ENCODE data around the gene UBL3. TPM values are rescaled to one million over a fixed set of nuclear protein-coding genes. Genes with fewer than 3 reads are reported as not detected.

UBL3 gene
- polyA plus RNA-seq, 2 of the 4 experiments (the other 2 are of a cell fraction) = 9.2 to 17.1 TPM

- Histone ChIP-seq H3K9me3 (no peaks in the 10 kb centered on the region), H3K4me3 (no peak overlapping the region), H3K27ac (no peak overlapping the region), H3K4me2 (no peak overlapping the region), H3K4me1 (peaks cover 3% of the 10 kb centered on the region; the same call in 1 of the 3 replicates)
- no peak for TF ChIP-seq USF2 (IDR thresholded peaks at IDR 0.05)
- no peak for TF ChIP-seq CHD4 (IDR thresholded peaks at IDR 0.05; ENCODE audit: borderline replicate concordance)
- no peak for TF ChIP-seq SMC3 (IDR thresholded peaks at IDR 0.05)
- TF ChIP-seq HOXB13 (CRISPR knock-in tag; IDR thresholded peaks at IDR 0.05; ENCODE audit: low read depth) = no peak
- no peak for FAIRE-seq
- CTCF ChIA-PET = interaction anchor here (1.1 to 3.4 kb wide), 2 partner anchors 149 to 340 kb away, joined by 4 to 13 read pairs; no protein-coding TSS in a partner anchor
- ATAC-seq = no peak
- DNase-seq (ENCODE audit: low read depth in 1 of 2, low spot score in 1 of 2) = no peak
- POLR2A ChIA-PET = no interaction called here
- 84% methylated on average over 1 of the region's 1 CpG for WGBS (ENCODE audit: missing lambda C conversion rate)
These were observed 75.6 kb downstream of the UBL3 start for GRCh38 chr13:29774830-29775229.

DNA sequence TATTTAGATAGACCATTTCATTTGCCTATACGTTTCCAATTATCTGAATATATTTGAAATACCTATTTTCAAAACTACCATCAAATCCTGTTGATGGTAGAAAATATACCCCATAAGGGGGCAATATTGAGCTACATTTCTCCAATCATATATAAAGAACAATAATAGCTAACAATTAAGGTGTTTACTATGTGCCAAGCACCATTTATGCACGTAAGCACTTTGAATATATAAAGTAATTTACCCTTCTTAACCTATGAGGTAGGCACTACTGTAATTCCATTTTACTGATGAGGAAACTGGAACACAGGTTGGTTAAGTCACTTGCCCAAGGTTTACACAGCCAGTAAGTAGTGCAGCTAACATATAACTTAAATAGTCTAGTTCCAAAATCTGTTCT is 79.2 kb downstream of the UBL3 start:
- FAIRE-seq = no peak
- H3K4me3 ChIP-seq = no peak overlapping the region
- H3K4me1 ChIP-seq = peaks cover 3% of the 10 kb centered on the region; the same call in 1 of the 3 replicates
- DNase-seq (ENCODE audit: low read depth in 1 of 2, low spot score in 1 of 2) = peak in 1 of 2 experiments; percentile 36
- peak in 1 of 2 experiments; percentile 56; a peak in 2 of 6 replicates for ATAC-seq
- TF ChIP-seq KDM5A (IDR thresholded peaks at IDR 0.05) (no peak), RARB (CRISPR knock-in tag; IDR thresholded peaks at IDR 0.05) (no peak), ESRRA (IDR thresholded peaks at IDR 0.05; ENCODE audit: borderline replicate concordance, low read length) (no peak), CHD2 (IDR thresholded peaks at IDR 0.05; ENCODE audit: low read length, partially characterized antibody) (no peak), BCL3 (IDR thresholded peaks at IDR 0.05) (no peak), SMC3 (IDR thresholded peaks at IDR 0.05) (peak; percentile 69), CTCF (IDR thresholded peaks at IDR 0.05) (peak; percentile 60), RAD21 (conservative IDR thresholded peaks at IDR 0.05 in 1 of 2, IDR thresholded peaks at IDR 0.05 in 1 of 2) (peak; percentile 72 to 75), EHF (CRISPR knock-in tag; IDR thresholded peaks at IDR 0.05) (no peak)
- ChIA-PET POLR2A (interaction anchor here (0.8 to 1.2 kb wide), 4 partner anchors 78 to 344 kb away, joined by 3 to 5 read pairs (median 3); no protein-coding TSS in a partner anchor), CTCF (interaction anchor here (0.7 to 6.2 kb wide), 9 partner anchors 64 to 361 kb away, joined by 3 to 131 read pairs (median 5); no protein-coding TSS in a partner anchor)
- WGBS (ENCODE audit: missing lambda C conversion rate) = 10% methylated on average over 2 of the region's 2 CpGs
- H3K4me2 ChIP-seq = no peak overlapping the region
- no peak overlapping the region for H3K27ac ChIP-seq
- H3K9me3 ChIP-seq = no peaks in the 10 kb centered on the region

- POLR2A ChIA-PET = no interaction called here
- no peak overlapping the region for H3K4me2 ChIP-seq
- FAIRE-seq = no peak
- H3K4me1 ChIP-seq = peaks cover 3% of the 10 kb centered on the region; the same call in 1 of the 3 replicates
- H3K9me3 ChIP-seq = no peaks in the 10 kb centered on the region
- CTCF ChIA-PET = interaction anchor here (6.2 kb wide), 1 partner anchor 345 kb away, joined by 131 read pairs; no protein-coding TSS in a partner anchor
- no peak overlapping the region for H3K4me3 ChIP-seq
- TF ChIP-seq BCL3 (IDR thresholded peaks at IDR 0.05) (no peak), KDM1A (IDR thresholded peaks at IDR 0.05; ENCODE audit: low read depth) (no peak), MYC (IDR thresholded peaks at IDR 0.05; ENCODE audit: borderline replicate concordance, low read length) (no peak), TP53 (CRISPR knock-in tag; IDR thresholded peaks at IDR 0.05) (no peak), BHLHE40 (IDR thresholded peaks at IDR 0.05; ENCODE audit: low read depth, low read length) (no peak), USF2 (IDR thresholded peaks at IDR 0.05) (no peak), NR3C1 (IDR thresholded peaks at IDR 0.05) (no peak), ATOH8 (CRISPR knock-in tag; IDR thresholded peaks at IDR 0.05; ENCODE audit: low read depth) (no peak), RAD21 (conservative IDR thresholded peaks at IDR 0.05 in 1 of 2, IDR thresholded peaks at IDR 0.05 in 1 of 2) (no peak), JUNB (IDR thresholded peaks at IDR 0.05) (no peak), NFE2L2 (conservative IDR thresholded peaks at IDR 0.05; ENCODE audit: low read length) (no peak), MAZ (IDR thresholded peaks at IDR 0.05; ENCODE audit: borderline replicate concordance, low read depth, low read length) (no peak)
- TF ChIP-seq, protein P1, sequence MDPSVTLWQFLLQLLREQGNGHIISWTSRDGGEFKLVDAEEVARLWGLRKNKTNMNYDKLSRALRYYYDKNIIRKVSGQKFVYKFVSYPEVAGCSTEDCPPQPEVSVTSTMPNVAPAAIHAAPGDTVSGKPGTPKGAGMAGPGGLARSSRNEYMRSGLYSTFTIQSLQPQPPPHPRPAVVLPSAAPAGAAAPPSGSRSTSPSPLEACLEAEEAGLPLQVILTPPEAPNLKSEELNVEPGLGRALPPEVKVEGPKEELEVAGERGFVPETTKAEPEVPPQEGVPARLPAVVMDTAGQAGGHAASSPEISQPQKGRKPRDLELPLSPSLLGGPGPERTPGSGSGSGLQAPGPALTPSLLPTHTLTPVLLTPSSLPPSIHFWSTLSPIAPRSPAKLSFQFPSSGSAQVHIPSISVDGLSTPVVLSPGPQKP (IDR thresholded peaks at IDR 0.05; ENCODE audit: low read depth, low read length) = no peak
- no peak overlapping the region for H3K27ac ChIP-seq
- 88% methylated on average over 5 of the region's 5 CpGs for WGBS (ENCODE audit: missing lambda C conversion rate)
- DNase-seq (ENCODE audit: low read depth in 1 of 2, low spot score in 1 of 2) = no peak
- no peak for ATAC-seq
These were observed 83.4 kb downstream of the UBL3 start for GRCh38 chr13:29767006-29767405.
